GM12892 (cell line): ENCODE results near the gene CTXN1.
"Not testable (repeated sequence)": the region's sequence is repeated elsewhere in the genome, so short reads cannot be mapped to it uniquely, and the experiment has no call there.

Source experiments
- DNase-seq: peaks from one replicate; pipeline ENCODE4 v3.0.0; 2011; ENCODE audit not compliant: insufficient read length
- FAIRE-seq: peaks from 2 replicates; lab custom pipeline; 2011; peaks lifted over from hg19 to GRCh38; lab: Jason Lieb, UNC
- POLR2A ChIP-seq: IDR thresholded peaks from 2 replicates; pipeline ENCODE4 v1.6.1; 2011; ENCODE audit warnings: low read depth, low read length, control low read depth
- POLR2AphosphoS5 ChIP-seq: IDR thresholded peaks from 2 replicates; pipeline ENCODE4 v1.6.1; 2011; ENCODE audit warnings: low read depth, low read length, control low read depth
- TAF1 ChIP-seq: IDR thresholded peaks from 2 replicates; pipeline ENCODE4 v1.6.1; 2011; ENCODE audit warnings: low read depth, mild to moderate bottlenecking, control low read depth, low read length, borderline replicate concordance

CTXN1 gene

DNA sequence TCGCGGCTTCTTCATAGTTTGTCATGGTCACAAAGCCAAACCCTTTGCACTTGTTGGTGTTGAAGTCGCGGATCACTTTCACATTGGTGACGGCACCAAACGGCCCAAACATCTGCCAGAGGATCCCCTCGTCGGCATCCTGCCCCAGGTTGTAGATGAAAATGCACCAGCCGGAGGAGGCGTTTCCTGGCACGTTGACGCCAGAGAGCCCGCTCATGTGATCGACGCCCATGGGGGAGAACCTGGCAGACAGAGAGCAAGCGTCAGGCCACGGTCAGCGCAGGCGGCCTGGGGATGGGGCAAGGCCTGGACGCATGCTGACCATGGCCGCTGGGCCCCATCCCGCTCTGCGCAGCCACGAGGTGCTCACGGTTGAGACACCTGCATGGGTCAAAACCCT lies 37.6 kb upstream of the CTXN1 start:
- TF ChIP-seq POLR2A (no peak), TAF1 (no peak), POLR2AphosphoS5 (no peak)
- FAIRE-seq (no peak), DNase-seq (no peak)

DNA sequence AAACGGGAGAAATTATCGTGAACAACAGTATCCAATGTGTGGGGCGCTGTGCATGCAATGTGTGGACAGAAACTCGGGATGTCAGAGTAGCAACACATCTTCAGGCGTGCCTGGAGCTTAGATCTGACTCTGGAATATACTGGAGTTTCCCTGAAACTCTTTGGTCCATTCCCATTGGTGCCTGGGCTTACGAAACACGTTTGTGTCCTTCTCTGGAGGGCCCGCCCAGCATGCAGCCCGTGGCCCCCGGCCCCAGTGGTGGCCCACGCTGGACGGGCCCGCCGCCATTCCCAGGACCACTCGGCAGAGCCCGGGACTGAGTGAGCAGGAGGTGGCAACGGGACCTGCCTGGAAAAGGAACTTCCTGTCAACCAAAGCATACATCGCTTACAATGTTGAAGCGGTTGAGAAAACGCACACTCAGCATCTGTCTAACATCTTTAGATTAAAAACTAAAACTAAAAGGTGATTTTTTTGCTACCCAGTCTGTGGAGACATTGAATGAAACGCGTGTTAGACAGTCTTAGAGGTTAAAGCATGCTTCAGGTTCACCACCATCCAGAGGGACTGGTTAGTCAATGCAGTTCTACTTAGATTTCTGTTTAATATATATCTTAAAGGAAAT lies 36.8 kb upstream of the CTXN1 start:
- FAIRE-seq (no peak), DNase-seq (no peak)
- TF ChIP-seq POLR2AphosphoS5, result no peak
- TF ChIP-seq TAF1, result no peak
- TF ChIP-seq POLR2A, result no peak

DNA sequence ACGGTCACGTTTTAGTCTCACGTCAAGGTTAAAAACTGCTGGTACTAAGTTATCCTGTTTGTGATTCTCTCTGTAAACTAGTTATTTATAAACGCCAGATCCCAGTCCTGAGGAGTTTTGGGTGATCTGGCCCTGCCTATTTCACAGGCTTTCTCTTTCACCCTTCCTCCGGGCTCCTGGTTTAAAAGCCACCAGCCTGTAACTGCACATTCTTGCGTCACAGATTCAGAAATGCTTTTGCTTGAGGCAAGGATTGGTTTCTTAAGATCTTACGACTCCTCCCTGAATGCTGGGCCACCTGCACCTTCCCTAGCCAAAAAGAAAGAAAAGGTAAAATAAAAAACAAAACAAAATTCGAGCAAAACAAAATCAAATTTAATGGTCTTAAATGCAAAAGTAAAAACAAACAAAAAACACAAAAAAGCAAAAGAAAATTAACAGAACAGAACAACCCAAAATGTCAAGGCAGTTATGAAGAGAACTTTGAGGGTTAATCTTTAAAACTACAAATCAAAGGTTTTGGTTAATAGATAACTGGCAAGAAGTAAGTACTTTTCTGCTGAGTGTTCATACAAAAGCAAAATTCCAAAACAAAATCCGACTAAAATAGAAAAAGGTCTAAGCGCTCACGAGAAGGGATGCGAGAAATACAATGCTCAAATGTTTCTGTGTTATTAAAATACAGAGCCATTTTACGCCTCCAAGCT lies 36.1 kb upstream of the CTXN1 start:
- no peak for TF ChIP-seq POLR2A
- TF ChIP-seq POLR2AphosphoS5, result no peak
- TF ChIP-seq TAF1, result no peak
- no peak for DNase-seq
- no peak for FAIRE-seq

DNA sequence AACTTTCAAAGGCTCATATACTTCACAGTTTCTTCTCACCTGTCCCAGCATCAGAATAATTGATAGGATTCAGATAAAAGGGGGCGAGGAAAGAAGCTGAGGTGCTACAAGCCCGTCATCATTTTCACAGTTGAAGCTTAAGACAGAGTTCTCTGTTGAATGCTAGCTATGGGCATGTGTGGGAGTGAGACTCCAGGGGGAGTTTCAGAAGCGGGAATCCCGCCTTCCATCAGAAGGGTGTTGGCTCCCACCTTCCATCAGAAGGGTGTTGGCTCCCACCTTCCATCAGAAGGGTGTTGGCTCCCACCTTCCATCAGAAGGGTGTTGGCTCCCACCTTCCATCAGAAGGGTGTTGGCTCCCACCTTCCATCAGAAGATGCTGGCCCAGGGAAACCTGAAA lies 35.1 kb upstream of the CTXN1 start:
- not testable (repeated sequence) for DNase-seq, FAIRE-seq

DNA sequence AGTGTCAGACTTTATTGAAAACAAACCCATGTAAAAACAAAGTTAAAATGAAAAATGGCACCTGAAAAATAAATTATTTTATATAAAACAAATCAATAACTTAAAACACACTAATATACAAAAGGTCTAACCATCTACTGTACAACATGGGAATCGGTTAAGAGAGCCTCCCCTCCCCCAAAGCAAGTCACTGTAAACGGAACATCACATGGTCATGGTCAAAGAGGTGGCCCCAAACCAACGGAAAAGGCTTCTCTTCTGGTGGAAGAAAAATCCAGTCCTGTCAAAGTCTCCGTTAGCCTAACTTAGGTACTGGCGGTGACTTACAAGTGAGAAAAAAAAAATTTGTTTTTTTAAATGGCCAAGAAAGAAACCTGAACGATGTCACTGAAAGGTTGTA lies 33.3 kb upstream of the CTXN1 start:
- DNase-seq, result no peak
- no peak for TF ChIP-seq TAF1
- TF ChIP-seq POLR2A, result no peak
- no peak for TF ChIP-seq POLR2AphosphoS5
- FAIRE-seq, result no peak

DNA sequence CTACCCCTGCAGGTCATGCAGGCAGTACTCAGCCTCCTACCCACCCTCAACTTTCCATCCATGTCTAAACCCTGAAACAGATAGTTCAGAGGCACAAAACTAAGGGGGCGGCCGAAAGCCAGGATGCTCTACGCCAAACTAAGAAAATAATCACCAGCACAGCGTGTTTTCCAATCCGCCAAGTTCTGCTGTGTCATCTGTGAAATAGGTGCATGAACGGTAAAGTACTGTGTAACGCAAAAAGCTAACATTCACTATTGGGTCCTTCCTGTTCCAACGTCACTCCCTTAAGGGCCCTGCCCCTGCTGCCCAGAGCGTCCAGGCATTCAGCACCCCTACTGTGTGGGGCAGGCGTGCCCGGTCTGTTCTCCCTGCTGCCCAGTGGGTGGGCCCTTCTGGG lies 29.8 kb upstream of the CTXN1 start:
- FAIRE-seq (no peak), DNase-seq (no peak)
- TF ChIP-seq TAF1 (no peak), POLR2AphosphoS5 (no peak), POLR2A (no peak)

DNA sequence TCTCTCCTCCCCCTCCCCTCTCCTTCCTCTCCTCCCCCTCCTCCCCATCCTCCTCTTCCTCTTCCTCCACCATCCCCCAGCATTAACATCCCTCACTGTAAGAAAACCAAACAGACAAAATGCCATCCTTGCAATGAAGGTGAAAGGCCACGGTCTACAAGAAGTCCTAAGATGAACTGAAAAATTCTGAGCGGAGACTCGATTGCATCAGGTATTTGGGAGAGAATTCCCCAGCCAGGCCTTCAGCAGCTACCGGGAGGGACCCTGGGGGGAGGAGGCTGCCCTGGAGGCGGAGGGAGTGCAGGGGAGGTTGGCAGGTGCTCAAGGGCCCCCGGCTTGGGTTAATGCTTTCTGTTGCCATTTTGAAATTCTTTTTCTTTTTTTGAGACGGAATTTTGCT lies 27.6 kb upstream of the CTXN1 start:
- no peak for TF ChIP-seq POLR2A
- no peak for TF ChIP-seq POLR2AphosphoS5
- TF ChIP-seq TAF1, result no peak
- DNase-seq, result no peak
- no peak for FAIRE-seq

DNA sequence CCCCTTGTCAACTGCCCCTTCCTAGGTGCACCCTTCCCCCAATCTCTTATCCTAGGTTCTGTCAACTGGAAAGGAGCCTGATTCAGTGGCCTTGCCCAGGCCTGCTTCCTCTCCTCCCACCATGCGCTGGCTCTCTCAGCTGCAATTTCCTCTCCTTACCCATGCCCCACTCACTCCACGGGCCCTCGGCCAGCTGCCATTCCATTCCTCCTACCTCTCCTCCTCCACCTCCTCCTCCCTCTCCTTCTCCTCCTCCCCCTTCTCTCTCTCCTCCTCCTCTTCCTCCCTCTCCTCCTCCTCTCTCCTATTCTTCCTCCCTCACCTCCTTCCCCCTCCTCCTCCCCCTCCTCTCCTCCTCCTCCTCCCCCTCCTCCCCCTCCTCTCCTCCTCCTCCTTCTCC lies 27.1 kb upstream of the CTXN1 start:
- DNase-seq (no peak), FAIRE-seq (no peak)
- TF ChIP-seq POLR2AphosphoS5 (no peak), TAF1 (no peak), POLR2A (no peak)

DNA sequence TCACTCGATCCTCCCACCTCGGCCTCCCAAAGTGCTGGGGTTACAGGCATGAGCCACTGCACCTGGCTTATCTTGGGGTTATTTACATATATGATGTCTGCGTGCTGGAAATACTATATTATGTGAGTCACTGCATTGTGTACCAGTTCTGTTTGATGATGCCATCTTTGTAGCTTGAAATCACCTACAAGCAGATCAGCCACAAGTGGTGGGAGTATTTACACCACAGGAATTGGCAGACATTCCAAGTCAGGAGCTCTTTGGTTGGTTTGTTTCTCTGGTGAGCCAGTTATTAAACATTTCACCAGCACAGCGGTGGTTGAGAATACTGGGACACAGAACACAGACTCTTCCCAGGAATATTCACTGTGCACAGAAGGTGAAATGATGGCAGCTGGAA lies 22.0 kb upstream of the CTXN1 start:
- no peak for FAIRE-seq
- TF ChIP-seq POLR2A (no peak), POLR2AphosphoS5 (no peak), TAF1 (no peak)
- DNase-seq, result no peak

DNA sequence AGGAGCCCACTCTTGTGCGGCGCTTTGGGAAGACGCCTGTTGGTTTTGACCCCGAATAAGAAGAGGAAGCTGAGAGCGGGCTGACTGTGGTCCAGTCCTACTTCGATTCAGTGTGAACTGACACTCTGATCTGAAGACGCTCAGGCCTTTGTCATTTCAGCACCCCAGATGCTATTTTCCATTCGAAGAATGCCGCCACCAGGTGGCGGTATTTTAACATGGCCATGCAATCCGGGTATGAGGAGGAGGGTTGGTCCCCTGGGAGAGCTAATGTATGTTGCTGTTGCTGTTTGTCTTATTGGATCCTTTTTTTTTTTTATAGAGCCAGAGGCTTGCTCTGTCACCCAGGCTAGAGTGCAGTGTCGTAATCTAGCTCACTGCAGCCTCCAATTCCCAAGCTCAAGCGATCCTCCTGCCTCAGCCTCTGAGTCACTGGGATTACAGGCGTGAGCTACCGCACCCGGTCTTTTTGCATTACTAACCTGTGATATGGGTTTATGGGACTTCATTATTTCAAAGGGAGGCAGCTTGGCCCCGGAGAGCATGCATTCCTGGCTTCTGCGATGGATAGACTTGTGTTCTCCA lies 18.3 kb upstream of the CTXN1 start:
- FAIRE-seq (peak; percentile 94), DNase-seq (peak; percentile 58)
- TF ChIP-seq TAF1, result no peak
- no peak for TF ChIP-seq POLR2AphosphoS5
- no peak for TF ChIP-seq POLR2A

DNA sequence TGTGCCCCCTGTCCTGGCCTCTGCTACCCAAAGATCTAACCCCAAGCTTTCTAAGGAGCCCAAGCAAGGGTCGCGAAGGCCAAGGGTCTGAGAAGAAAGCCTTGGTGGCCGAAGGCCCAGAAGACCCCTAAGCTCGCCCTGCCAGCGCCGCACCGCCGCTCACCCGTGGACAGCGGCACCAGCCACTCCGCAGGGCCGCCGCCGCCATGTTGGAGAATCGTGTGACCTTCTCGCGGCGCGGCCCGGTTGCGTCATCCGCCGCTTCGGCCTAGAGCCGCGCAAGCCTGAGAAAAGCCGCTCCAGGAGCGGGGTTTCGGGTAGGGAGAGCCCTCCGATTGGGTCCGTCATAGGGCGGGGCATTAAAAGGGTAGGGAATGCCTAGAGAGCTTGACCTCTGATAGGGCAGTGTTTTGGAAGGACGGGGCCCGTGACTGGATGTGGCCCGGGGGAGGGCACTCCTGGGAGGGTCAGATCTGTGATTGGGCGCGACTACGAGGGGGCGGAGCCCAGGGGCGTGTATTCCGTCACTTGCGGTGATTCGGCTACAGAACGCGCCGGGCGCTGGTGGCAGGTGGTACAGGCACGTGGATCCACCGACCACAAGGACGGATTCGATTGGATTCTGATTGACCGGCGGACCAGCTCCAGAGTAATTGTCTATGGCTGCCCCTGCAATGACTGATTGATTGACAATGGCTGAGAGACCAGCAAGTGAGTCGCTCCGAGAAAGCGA lies 17.7 kb upstream of the CTXN1 start, which contains the start of gene TIMM44:
Gene TIMM44 (minus strand): TSS at position 223 of the 733 bp plus-strand sequence. CDS start 15 bp downstream, at position 208.
- TF ChIP-seq TAF1 (peak; percentile 92), POLR2AphosphoS5 (peak; percentile 97), POLR2A (peak; percentile 97)
- FAIRE-seq (peak; percentile 100), DNase-seq (peak; percentile 96)

DNA sequence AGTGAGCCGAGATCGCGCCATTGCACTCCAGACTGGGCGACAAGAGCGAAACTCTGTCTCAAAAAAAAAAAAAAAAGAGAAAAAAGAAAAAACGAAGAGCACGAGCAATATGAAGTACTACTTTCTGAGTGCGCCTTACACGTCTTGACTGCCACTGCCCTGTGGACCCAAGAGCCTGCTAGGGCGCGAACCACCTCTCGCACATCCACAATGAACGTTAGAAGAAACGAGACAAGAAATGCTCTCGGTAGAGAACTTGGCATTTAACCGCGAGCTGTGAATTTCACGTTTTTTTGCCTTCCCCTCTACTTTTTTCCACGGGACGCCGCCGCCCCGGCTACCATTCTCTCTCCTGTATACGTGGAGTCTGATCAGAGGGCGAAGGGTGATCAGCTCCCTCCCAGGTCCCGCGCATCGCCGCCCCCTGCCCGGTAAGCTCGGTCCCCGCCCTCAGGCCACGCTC lies 17.1 kb upstream of the CTXN1 start:
- TF ChIP-seq TAF1 (no peak), POLR2A (no peak), POLR2AphosphoS5 (no peak)
- DNase-seq (no peak), FAIRE-seq (no peak)
